SK-N-SH treated with all-trans-retinoic acid at 6 μM for 48 hours (cell line): ENCODE measurements around the gene TFCP2L1.

ENCODE experiments used
- ARNTL ChIP-seq: fragments of 450-650 bp; formaldehyde crosslinking; IDR thresholded peaks from 2 replicates; pipeline ENCODE4 v1.5.0; 2020; ENCODE audit warnings: low read depth, mild to moderate bottlenecking, moderate library complexity, borderline replicate concordance
- BACH2 ChIP-seq: fragments of 250-450 bp; sonication (Bioruptor Pico); IDR thresholded peaks from 2 replicates; pipeline ENCODE4 v1.9.0; 2021; ENCODE audit warnings: mild to moderate bottlenecking, borderline replicate concordance
- GLIS3 ChIP-seq: fragments of 250-450 bp; sonication (Bioruptor Pico); IDR thresholded peaks from 2 replicates; pipeline ENCODE4 v1.5.0; 2020; ENCODE audit warnings: mild to moderate bottlenecking, moderate library complexity
- ISL1 ChIP-seq: fragments of 250-450 bp; sonication (Bioruptor Pico); IDR thresholded peaks from 2 replicates; pipeline ENCODE4 v2.1.2; 2022; ENCODE audit warnings: mild to moderate bottlenecking, moderate library complexity
- OSR1 ChIP-seq: fragments of 250-450 bp; sonication (Bioruptor Pico); IDR thresholded peaks from 2 replicates; pipeline ENCODE4 v1.8.0; 2022; ENCODE audit warnings: moderate library complexity, mild to moderate bottlenecking, inconsistent platforms
- PATZ1 ChIP-seq: fragments of 250-450 bp; sonication (Bioruptor Pico); IDR thresholded peaks from 2 replicates; pipeline ENCODE4 v1.8.0; 2020; ENCODE audit warnings: mild to moderate bottlenecking, moderate library complexity, borderline replicate concordance
- PPARA ChIP-seq: fragments of 250-450 bp; sonication (Bioruptor Pico); IDR thresholded peaks from 2 replicates; pipeline ENCODE4 v1.5.0; 2020; ENCODE audit warnings: mild to moderate bottlenecking, borderline replicate concordance
- RARB ChIP-seq: fragments of 250-450 bp; sonication (Bioruptor Pico); IDR thresholded peaks from 2 replicates; pipeline ENCODE4 v1.8.0; 2021; ENCODE audit warnings: mild to moderate bottlenecking, moderate library complexity
- TCF4 ChIP-seq: fragments of 250-450 bp; sonication (Bioruptor Pico); IDR thresholded peaks from 2 replicates; pipeline ENCODE4 v1.8.0; 2021; ENCODE audit warnings: mild to moderate bottlenecking, moderate library complexity, borderline replicate concordance
- ZFP3 ChIP-seq: fragments of 250-450 bp; sonication (Bioruptor Pico); IDR thresholded peaks from 2 replicates; pipeline ENCODE4 v1.5.0; 2020; ENCODE audit warnings: mild to moderate bottlenecking, moderate library complexity
- ZNF8 ChIP-seq: fragments of 450-650 bp; formaldehyde crosslinking; IDR thresholded peaks from 2 replicates; pipeline ENCODE4 v1.5.0; 2020; ENCODE audit warnings: mild to moderate bottlenecking, moderate library complexity
- TF ChIP-seq, protein P1 (sequence below): fragments of 250-450 bp; sonication (Bioruptor Pico); IDR thresholded peaks from 2 replicates; pipeline ENCODE4 v1.5.1; 2021; ENCODE audit warnings: mild to moderate bottlenecking, moderate library complexity

GRCh38 chr2:121281107-121281506 lies 3.9 kb downstream of the TFCP2L1 start:
- TF ChIP-seq GLIS3 (CRISPR knock-in tag), result no peak
- no peak for TF ChIP-seq ISL1 (CRISPR knock-in tag)
- TF ChIP-seq OSR1 (CRISPR knock-in tag), result no peak
- no peak for TF ChIP-seq PATZ1
- TF ChIP-seq BACH2 (CRISPR knock-in tag), result no peak
- TF ChIP-seq ARNTL, result no peak
- no peak for TF ChIP-seq PPARA
- no peak for TF ChIP-seq ZFP3 (CRISPR knock-in tag)
- no peak for TF ChIP-seq TCF4 (CRISPR knock-in tag)
- TF ChIP-seq ZNF8, result no peak
- TF ChIP-seq, protein P1, sequence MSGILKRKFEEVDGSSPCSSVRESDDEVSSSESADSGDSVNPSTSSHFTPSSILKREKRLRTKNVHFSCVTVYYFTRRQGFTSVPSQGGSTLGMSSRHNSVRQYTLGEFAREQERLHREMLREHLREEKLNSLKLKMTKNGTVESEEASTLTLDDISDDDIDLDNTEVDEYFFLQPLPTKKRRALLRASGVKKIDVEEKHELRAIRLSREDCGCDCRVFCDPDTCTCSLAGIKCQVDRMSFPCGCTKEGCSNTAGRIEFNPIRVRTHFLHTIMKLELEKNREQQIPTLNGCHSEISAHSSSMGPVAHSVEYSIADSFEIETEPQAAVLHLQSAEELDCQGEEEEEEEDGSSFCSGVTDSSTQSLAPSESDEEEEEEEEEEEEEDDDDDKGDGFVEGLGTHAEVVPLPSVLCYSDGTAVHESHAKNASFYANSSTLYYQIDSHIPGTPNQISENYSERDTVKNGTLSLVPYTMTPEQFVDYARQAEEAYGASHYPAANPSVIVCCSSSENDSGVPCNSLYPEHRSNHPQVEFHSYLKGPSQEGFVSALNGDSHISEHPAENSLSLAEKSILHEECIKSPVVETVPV, result no peak
- no peak for TF ChIP-seq RARB
